ENCODE results near the gene RNF224.
A peak's percentile ranks its signal among the peaks of the same experiment; 100 is the strongest.

GRCh38 chr9:137240841-137241489 is 13.7 kb downstream of the RNF224 start, which contains the start of gene TUBB4B:
- TF ChIP-seq REST (IDR thresholded peaks at IDR 0.05): peak; percentile 94
- TF ChIP-seq CTCF (IDR thresholded peaks at IDR 0.05; ENCODE audit: low read depth, low read length, missing input control): no peak
- peak; percentile 93 for TF ChIP-seq YY1 (IDR thresholded peaks at IDR 0.05)
